PFSK-1 (cell line): ENCODE measurements around the gene CCN5.

Source experiments
- FOXP2 ChIP-seq: optimal IDR thresholded peaks from 2 replicates; pipeline ENCODE3; 2011; ENCODE audit warnings: borderline replicate concordance, control low read depth, inconsistent platforms; ENCODE audit not compliant: insufficient read depth; ENCODE audit errors: extremely low read length, extremely low read depth
- POLR2AphosphoS5 ChIP-seq: IDR thresholded peaks from 2 replicates; pipeline ENCODE4 v1.6.1; 2012; ENCODE audit warnings: low read depth, mild to moderate bottlenecking, control low read depth, low read length, moderate library complexity
- SIN3A ChIP-seq: IDR thresholded peaks from 2 replicates; pipeline ENCODE4 v1.6.1; 2012; ENCODE audit warnings: mild to moderate bottlenecking, low read length, moderate library complexity, borderline replicate concordance; ENCODE audit not compliant: insufficient read depth
- TAF1 ChIP-seq: IDR thresholded peaks from 2 replicates; pipeline ENCODE4 v1.6.1; 2012; ENCODE audit warnings: low read length, control low read depth, borderline replicate concordance; ENCODE audit not compliant: insufficient read depth
- TF ChIP-seq, protein P1 (sequence below), 2 experiments: IDR thresholded peaks; 2 replicates each; pipeline versions ENCODE4 v1.6.1 to v1.8.0; 2011 to 2012; ENCODE audit warnings: low read depth in 2 of 2, low read length in 2 of 2, control low read depth in 1 of 2, inconsistent platforms in 1 of 2, mild to moderate bottlenecking in 1 of 2, moderate library complexity in 1 of 2; ENCODE audit not compliant: insufficient read depth in 1 of 2

CCN5 gene

DNA sequence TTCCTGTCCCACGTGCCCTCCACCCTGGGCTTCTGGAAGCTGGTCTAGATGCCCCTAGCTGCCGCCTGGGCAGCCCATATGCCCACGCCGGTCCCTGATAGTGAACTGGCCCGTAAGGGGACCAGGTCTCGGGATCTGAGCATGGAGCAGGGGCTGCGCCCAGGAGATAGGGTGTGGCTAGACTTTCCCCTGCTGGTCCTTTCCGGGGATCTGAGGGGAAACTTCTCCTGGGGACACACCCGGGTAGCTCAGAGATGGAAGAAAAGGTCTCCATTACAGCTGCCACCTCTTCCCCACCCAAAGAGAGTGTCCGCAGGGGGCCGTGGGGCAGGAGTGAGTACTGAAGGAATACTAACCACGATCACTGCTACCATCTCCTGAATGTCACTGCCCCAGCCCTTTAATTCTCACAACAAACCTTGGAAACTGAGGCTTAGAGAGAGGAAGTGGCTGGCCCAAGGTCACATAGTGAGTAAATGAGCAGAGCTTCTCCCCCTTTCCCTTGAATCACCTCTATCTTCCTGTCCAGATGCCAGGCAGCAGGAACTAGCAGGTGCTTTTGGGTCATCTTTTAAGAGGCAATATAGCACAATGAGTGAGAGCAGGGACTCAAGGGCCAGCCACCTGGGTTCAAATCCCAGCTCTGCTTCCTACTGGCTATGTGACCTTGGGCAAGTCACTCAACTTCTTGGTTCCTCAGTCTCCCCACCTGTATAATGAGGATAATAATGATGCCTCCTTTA lies 11.8 kb upstream of the CCN5 start:
- TF ChIP-seq SIN3A = no peak
- TF ChIP-seq POLR2AphosphoS5 = no peak
- TF ChIP-seq TAF1 = no peak
- TF ChIP-seq, protein P1, sequence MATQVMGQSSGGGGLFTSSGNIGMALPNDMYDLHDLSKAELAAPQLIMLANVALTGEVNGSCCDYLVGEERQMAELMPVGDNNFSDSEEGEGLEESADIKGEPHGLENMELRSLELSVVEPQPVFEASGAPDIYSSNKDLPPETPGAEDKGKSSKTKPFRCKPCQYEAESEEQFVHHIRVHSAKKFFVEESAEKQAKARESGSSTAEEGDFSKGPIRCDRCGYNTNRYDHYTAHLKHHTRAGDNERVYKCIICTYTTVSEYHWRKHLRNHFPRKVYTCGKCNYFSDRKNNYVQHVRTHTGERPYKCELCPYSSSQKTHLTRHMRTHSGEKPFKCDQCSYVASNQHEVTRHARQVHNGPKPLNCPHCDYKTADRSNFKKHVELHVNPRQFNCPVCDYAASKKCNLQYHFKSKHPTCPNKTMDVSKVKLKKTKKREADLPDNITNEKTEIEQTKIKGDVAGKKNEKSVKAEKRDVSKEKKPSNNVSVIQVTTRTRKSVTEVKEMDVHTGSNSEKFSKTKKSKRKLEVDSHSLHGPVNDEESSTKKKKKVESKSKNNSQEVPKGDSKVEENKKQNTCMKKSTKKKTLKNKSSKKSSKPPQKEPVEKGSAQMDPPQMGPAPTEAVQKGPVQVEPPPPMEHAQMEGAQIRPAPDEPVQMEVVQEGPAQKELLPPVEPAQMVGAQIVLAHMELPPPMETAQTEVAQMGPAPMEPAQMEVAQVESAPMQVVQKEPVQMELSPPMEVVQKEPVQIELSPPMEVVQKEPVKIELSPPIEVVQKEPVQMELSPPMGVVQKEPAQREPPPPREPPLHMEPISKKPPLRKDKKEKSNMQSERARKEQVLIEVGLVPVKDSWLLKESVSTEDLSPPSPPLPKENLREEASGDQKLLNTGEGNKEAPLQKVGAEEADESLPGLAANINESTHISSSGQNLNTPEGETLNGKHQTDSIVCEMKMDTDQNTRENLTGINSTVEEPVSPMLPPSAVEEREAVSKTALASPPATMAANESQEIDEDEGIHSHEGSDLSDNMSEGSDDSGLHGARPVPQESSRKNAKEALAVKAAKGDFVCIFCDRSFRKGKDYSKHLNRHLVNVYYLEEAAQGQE (IDR thresholded peaks at IDR 0.05; ENCODE audit: insufficient read depth in 1 of 2, low read depth in 2 of 2, low read length in 2 of 2) = no peak
- TF ChIP-seq FOXP2 = no peak

DNA sequence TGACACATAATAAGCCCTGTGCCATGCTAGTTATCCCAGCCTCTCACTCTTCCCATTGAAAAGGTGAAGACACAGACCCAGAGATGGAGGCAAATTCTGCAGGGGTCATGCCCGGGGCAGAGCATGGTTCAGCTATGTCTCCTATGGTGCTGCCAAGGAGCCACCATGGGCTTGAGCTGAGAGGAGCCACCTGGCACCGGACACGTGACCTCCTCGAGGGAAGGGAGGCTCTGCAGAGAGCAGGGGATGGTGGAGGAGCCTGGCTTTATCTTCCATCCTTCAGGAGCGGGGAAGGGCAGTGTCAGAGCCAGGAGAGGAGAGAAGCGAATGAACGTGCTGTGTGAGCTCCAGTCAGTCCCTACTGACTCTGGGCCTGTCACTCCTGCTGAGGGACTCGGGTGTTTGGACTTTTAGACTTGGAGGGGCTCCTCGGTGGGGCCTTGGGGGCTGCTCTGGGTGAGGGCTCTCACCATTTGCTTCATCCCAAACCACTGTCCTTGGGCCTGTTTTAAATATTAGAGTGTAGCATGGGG lies 11.1 kb upstream of the CCN5 start:
- TF ChIP-seq, protein P1 (IDR thresholded peaks at IDR 0.05; ENCODE audit: insufficient read depth in 1 of 2, low read depth in 2 of 2, low read length in 2 of 2) = no peak
- TF ChIP-seq TAF1 = no peak

DNA sequence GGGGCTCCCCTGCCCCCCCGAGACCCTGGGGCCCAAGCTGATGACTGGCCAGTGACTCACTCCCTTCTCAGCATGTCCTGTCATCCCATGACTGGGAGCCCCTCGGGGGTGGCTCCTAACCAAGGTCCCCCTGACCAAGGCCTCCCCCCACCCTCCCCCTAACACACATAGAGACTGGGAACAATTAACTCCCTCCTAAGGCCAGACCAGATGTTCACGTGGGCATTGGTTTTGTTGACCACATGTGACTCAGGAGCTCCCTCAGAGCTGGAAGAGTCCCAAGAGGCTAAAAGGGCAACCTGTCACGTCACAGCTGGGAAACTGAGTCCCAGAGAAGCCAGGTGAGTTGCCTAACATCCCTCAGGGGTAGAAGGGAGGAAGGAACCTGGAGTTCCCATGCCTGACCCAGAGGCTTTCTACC lies 10.6 kb upstream of the CCN5 start:
- TF ChIP-seq FOXP2 (no peak), TAF1 (no peak), SIN3A (no peak), POLR2AphosphoS5 (no peak)
- TF ChIP-seq, protein P1 (IDR thresholded peaks at IDR 0.05; ENCODE audit: insufficient read depth in 1 of 2, low read depth in 2 of 2, low read length in 2 of 2) = no peak

DNA sequence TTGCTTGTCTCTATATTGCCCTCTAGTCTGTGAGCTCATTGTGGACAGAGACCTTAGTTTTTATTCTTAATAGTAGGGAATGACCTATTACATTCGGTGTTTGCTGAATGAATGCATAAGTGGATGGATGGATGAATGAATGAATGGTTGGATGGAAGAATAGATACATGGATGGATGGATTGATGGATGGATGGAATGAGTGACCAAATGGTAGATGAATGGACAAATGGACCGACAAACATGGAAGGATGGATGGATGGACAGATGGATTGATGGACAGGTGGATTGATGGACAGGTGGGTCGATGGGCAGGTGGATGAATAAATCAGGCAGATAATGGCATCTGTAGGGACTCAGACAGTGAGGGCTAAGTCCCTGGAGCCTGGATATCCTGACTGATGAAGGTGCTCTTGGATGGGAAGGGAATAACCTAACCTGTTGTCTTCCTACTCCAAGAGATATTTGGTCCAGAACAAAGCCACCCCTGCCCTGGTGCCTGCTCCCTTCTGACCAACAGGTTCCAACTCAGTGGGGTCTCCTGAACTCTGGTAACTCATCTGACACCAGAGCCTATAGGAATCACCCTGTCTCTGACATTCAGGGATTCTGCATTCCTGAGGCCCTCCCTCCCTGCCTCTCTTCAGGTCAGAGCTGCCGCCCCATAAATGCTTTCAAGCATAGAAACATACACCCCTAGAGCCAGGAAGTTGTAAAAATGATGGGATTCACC lies 9.6 kb upstream of the CCN5 start:
- no peak for TF ChIP-seq SIN3A
- TF ChIP-seq, protein P1 (IDR thresholded peaks at IDR 0.05; ENCODE audit: insufficient read depth in 1 of 2, low read depth in 2 of 2, low read length in 2 of 2) = no peak
- TF ChIP-seq TAF1 = no peak
- no peak for TF ChIP-seq FOXP2
- TF ChIP-seq POLR2AphosphoS5 = no peak
